ENCODE results near the gene STK36. TPM values are rescaled to one million over a fixed set of nuclear protein-coding genes. Genes with fewer than 3 reads are reported as not detected.

Gene STK36, protein sequence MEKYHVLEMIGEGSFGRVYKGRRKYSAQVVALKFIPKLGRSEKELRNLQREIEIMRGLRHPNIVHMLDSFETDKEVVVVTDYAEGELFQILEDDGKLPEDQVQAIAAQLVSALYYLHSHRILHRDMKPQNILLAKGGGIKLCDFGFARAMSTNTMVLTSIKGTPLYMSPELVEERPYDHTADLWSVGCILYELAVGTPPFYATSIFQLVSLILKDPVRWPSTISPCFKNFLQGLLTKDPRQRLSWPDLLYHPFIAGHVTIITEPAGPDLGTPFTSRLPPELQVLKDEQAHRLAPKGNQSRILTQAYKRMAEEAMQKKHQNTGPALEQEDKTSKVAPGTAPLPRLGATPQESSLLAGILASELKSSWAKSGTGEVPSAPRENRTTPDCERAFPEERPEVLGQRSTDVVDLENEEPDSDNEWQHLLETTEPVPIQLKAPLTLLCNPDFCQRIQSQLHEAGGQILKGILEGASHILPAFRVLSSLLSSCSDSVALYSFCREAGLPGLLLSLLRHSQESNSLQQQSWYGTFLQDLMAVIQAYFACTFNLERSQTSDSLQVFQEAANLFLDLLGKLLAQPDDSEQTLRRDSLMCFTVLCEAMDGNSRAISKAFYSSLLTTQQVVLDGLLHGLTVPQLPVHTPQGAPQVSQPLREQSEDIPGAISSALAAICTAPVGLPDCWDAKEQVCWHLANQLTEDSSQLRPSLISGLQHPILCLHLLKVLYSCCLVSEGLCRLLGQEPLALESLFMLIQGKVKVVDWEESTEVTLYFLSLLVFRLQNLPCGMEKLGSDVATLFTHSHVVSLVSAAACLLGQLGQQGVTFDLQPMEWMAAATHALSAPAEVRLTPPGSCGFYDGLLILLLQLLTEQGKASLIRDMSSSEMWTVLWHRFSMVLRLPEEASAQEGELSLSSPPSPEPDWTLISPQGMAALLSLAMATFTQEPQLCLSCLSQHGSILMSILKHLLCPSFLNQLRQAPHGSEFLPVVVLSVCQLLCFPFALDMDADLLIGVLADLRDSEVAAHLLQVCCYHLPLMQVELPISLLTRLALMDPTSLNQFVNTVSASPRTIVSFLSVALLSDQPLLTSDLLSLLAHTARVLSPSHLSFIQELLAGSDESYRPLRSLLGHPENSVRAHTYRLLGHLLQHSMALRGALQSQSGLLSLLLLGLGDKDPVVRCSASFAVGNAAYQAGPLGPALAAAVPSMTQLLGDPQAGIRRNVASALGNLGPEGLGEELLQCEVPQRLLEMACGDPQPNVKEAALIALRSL (N-terminal part only)
- total RNA-seq = 5.3 and 9.9 TPM in 2 replicates

DNA sequence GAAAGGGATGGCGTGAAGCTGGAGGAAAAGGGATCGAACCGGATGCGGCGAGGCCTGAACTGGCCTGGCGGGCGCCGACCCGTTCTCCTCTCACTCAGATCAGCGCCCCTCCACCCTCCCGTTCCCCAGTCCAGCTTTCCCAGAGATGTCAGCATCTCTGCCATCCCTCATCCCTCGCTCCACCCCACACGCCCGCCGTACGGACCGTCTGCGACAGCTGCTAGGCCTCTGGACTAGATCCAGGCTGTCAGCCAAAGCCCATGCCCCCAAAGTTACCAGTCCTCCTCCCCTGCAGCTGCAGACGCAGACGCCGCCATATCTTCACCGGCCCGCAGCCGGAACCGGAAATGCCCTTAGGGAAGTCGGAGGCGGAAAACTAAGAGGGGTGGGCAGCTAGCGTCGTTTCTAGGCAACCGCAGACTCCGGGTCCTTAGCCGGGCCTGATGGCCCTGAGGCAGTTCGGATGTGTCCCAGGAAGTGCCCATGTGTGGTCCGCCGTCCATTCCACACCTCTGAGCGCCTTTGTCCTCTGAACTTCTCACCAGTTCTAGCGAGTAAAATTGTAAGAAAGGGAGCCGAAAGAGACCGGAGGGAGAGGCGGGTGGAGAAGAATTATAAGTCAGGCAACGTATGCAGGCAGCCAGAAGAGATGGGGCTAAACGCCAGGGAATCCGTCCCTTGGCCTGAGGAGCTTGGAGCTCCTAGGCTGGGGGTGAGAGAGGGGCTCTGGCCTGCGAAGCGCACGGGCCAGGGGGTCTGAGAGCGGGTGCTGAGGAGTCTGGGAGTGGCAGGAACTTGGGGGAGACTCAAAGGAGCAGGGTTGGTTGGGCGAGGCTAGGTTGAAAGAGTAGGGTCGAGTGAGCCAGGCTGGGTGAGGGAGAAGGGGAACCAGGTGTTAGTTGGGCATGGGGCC, at the start of gene STK36, which contains the start of gene RNF25:
Gene STK36, plus strand, starts transcription at position 433 of the 913 bp plus-strand sequence. CDS start 744 bp downstream, outside the sequence.
Gene RNF25, minus strand, starts transcription at position 349 of the 913 bp plus-strand sequence. Its CDS starts 32 bp downstream, at position 317.

DNA sequence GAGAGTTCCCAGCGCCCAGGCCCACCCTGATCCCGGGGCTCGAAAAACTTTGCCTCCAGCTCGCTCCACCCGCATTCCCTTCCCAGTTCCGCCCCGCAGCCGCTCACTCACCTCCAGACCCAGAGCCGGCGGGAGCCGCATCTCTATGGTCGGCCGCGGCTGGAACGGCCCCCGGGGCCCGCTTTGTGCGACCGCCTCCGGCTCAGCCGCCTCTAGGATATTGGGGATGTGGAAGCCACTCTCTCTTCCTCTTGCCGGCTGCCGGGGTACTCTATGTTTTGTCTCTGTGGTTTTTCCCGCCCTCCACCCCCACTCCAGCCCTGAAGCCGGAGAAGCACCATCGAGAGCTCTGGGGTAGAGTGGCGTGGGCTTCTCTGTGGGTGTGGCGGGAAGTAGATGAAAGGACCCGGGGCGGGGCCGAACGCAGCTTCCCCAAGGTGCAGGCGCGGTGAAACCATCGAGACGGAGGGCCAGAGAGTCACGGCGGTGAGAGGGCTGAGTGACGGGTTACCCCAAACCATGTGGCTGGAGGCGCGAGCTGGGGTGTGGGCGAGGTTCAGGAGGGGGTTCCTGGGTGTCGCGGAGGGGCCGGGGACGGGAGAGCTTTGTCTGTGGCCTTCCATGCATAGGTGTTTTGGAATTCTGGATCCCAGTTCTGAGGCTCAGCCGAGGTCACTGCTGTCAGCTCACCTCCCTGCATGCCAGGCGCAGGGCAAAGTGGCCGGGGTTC, 12.5 kb upstream of the STK36 start, which contains the start of the genes BCS1L and ZNF142:
Gene BCS1L, plus strand, starts transcription at position 426 of the 730 bp plus-strand sequence. CDS start 1,305 bp downstream, outside the sequence.
Gene ZNF142, minus strand, starts transcription at position 366 of the 730 bp plus-strand sequence. CDS start 3,194 bp downstream, outside the sequence.

DNA sequence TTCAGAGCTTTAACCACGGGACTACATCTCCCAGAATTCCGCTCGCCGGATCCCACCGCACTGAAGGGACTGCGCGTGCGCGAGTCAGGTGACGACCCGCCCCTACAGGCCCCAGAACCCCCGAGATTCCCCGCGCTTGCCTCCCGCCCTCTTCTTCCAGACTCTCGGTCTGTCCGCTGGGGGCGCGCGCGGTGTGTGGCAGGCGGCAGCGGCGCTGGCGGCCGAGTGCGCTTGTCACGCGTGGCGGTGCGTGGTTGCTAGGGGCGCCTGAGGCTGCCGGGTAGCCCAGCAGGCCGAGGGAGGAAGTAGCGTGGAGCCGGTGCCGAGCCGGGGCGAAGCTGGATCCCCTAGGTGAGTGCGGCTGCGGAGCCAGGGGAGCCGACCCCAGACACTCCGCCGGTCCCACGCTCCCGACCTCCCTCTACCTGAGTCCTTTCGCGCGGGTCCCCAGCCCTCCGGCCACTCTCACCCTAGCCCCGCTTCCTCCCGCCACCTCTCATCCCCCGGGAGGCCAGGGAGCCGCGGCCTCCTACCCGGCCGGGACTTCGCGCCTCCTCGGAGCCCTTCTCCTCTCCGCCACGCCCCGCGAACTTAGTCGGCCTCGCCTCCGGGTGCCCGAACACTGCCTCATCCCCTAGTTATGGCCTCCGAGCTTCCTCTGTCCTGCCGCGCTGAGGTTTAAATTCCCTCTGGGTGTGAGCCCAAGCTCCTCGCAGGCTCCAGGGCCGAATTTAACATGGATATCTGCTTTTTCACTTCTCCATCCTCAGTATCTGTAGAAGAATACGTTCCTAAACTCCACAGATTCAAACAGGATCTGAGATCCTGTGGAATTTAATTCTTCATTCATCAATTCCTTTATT, 39.0 kb downstream of the STK36 start, which contains the start of gene TTLL4:
Gene TTLL4, plus strand, starts transcription at position 149 of the 863 bp plus-strand sequence. CDS start 26,842 bp downstream, outside the sequence.

Other genes with a start within 250 kb of the STK36 start
- gene USP37, start 103.7 kb upstream of the STK36 start, total RNA-seq = 6.0 and 6.3 TPM in 2 replicates
- 50.2 and 58.5 TPM in 2 replicates for gene CNOT9, start 103.2 kb upstream of the STK36 start, total RNA-seq
- 2.6 and 3.1 TPM in 2 replicates for gene PLCD4, start 64.2 kb upstream of the STK36 start, total RNA-seq
- gene ZNF142, start 12.5 kb upstream of the STK36 start, total RNA-seq = 10.6 and 24.2 TPM in 2 replicates
- gene BCS1L, start 12.4 kb upstream of the STK36 start, total RNA-seq = 37.3 and 45.1 TPM in 2 replicates
- gene RNF25, start 84 bp upstream of the STK36 start, total RNA-seq = 16.1 and 30.8 TPM in 2 replicates
- gene TTLL4, start 38.7 kb downstream of the STK36 start, total RNA-seq = 12.3 and 15.0 TPM in 2 replicates
- gene CYP27A1, start 110.1 kb downstream of the STK36 start, total RNA-seq = 0.37 and 0.56 TPM in 2 replicates
- not detected in 2 replicates for gene PRKAG3, start 159.7 kb downstream of the STK36 start, total RNA-seq
- gene WNT6, start 187.7 kb downstream of the STK36 start, total RNA-seq = not detected in 2 replicates
- 13.2 and 16.2 TPM in 2 replicates for gene WNT10A, start 208.8 kb downstream of the STK36 start, total RNA-seq

Data from airway epithelial cell (primary cell).